GM12873 (cell line): ENCODE data around the gene DLX3.

Experiments
- CTCF ChIP-seq: IDR thresholded peaks from 2 replicates; pipeline ENCODE4 v1.5.1; 2012; ENCODE audit warnings: low read depth, mild to moderate bottlenecking, moderate library complexity, low read length, control low read depth; ENCODE audit not compliant: insufficient read depth; ENCODE audit errors: missing control alignments

Gene DLX3

GRCh38 chr17:49944273-49944870 is 50.7 kb downstream of the DLX3 start:
- TF ChIP-seq CTCF, result no peak

- no peak for TF ChIP-seq CTCF
Measured at GRCh38 chr17:49942947-49943346, 52.1 kb downstream of the DLX3 start.

- no peak for TF ChIP-seq CTCF
Measured at GRCh38 chr17:49941427-49941826, 53.6 kb downstream of the DLX3 start.
